Neuron (in vitro differentiated cells): Measurements from ENCODE around the gene C14orf132.
"Not testable (repeated sequence)": the region's sequence is repeated elsewhere in the genome, so short reads cannot be mapped to it uniquely, and the experiment has no call there.

Source experiments
- H2AFZ ChIP-seq: one replicate; pipeline ENCODE4 v1.6.1; 2013; ENCODE audit warnings: low read depth, mild to moderate bottlenecking, inconsistent platforms, low read length, moderate library complexity
- H3K27me3 ChIP-seq: one replicate; pipeline ENCODE4 v1.6.1; 2013; ENCODE audit warnings: low read length; ENCODE audit not compliant: insufficient read depth
- H3K36me3 ChIP-seq: one replicate; pipeline ENCODE4 v1.6.1; 2013; ENCODE audit warnings: low read length; ENCODE audit not compliant: insufficient read depth
- H3K4me1 ChIP-seq: one replicate; pipeline ENCODE4 v1.6.1; 2013; ENCODE audit warnings: low read length; ENCODE audit not compliant: insufficient read depth
- H3K4me3 ChIP-seq: 2 replicates; pipeline ENCODE4 v1.5.1; 2013; ENCODE audit warnings: mild to moderate bottlenecking, low read length, moderate library complexity
- H3K9me3 ChIP-seq: one replicate; pipeline ENCODE4 v1.6.1; 2013; ENCODE audit warnings: low read length

Gene C14orf132

DNA sequence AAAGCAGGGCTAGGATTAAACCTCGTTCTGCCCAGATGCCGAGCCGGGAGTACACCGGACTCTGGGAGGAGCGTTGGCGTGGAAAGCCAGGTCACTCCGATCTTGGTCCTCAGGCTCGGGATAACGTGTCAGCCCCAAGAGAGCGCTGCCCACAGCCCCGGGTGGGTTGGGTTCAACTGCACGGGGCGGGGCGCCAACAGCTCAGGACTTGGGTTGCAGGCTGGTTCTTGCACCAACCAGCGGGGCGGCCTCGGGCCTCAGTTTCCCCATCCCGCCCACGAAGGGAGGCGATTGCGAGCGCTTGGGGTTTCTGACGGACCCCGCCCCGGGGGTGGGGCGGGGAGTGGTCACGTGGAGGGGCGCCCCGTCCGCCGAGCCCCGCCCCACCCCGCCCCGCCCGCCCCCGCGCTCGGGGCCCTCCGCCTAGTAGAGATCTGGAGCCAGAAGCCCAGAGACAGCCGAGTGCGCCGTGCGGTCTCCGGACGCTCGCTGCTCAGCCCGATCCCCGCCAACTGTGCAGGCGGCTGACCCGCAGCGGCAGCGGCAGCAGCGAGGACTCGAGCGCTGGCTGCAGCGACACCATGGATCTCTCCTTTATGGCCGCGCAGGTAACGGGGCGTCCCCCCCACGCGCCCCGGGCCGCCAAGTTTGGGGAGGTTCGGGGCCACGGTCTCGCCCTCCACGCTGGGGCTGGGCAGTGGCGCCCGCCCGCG lies at the start of gene C14orf132:
C14orf132 (plus strand) TSS at position 443 of the 713 bp plus-strand sequence; CDS start at position 582, 139 bp downstream.
- Histone ChIP-seq H3K27me3 (peaks cover 9% of the 10 kb centered on the region), H3K4me3 (peak within 1 kb of the TSS; percentile 99), H3K36me3 (peaks cover 17% of the 10 kb centered on the region), H3K4me1 (peaks cover 14% of the 10 kb centered on the region), H2AFZ (peak within 1 kb of the TSS; percentile 76), H3K9me3 (peaks cover 3% of the 10 kb centered on the region)

DNA sequence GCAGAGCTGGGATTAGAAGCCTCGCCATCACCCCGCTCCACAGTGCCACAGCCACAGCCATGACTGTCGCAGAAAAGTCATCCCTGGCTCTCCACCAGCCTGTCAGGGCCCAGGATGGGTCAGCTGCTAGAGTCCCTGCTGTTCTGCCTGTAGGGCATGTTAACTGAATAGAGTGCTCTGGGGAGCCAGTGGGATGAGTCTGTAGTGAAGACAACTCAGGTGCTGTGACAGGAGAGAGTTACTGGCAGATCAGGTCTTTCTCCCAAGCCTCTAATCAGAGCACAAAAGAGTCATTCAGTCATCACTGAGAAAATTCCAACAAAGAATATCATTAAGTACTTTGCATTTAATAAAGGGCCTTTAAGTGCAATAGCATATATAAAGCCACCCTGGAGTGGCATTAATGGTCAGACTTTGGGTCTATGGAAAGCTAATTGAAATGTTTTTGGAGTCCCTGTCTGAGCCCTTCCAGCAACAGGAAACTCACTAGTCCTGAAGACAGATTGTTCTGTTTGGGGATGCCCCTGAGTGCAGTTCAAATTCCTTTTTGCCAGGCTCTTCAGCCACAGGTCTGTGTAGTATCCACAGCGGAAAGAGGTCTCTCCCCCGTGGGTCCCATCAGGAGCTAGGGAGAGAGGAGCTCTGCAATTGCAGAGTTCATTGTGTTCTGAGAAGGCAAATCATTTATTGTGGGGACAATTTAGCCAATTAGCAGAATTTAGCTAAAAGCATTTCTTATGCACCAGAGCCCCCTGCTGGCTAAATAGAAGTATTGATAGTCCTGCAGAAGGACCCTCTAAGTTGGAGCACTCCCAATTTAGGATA lies 45.2 kb upstream of the C14orf132 start:
- Histone ChIP-seq H3K27me3 (no peaks in the 10 kb centered on the region), H3K4me1 (peaks cover 8% of the 10 kb centered on the region), H3K4me3 (no peak overlapping the region), H3K9me3 (peaks cover 6% of the 10 kb centered on the region), H3K36me3 (no peaks in the 10 kb centered on the region), H2AFZ (no peak overlapping the region)

DNA sequence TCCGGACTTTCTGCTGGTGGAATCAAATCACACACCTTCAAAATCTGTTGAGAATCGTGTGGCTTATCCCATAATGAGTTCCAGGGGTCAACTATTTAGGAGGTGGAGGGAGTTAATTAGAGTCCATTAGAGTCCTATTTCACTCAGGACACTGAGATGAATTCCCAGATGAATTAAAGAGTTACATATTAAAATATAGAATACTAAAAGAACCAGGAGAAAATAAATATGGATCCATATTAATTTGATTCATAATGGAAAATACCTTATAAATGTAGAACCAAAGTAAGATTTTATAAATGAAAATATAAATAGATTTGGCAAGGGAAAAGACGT lies 44.6 kb upstream of the C14orf132 start:
- Histone ChIP-seq H3K4me3 (no peak overlapping the region), H3K36me3 (no peaks in the 10 kb centered on the region), H2AFZ (no peak overlapping the region), H3K27me3 (no peaks in the 10 kb centered on the region), H3K9me3 (peaks cover 6% of the 10 kb centered on the region), H3K4me1 (peaks cover 8% of the 10 kb centered on the region)

DNA sequence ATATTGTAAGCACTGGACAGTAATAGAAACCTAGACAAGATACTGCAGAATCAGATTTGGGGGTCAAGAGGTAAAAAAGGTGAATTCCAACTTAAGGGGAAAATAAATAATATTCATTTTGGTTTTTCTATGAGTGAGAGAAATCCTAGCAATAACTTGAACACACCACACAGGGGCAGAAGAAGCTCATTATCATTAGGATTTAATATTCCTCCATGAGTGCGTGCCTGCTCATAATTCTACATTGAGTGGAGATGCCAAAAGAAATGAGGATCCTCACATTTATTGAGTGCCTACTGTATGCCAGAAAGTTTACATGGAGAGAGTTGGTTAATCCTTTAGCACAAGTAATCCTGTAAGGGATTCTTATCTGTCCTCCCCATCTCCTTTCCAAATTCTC lies 40.5 kb upstream of the C14orf132 start:
- Histone ChIP-seq H2AFZ (no peak overlapping the region), H3K27me3 (no peaks in the 10 kb centered on the region), H3K4me3 (no peak overlapping the region), H3K36me3 (no peaks in the 10 kb centered on the region), H3K4me1 (peaks cover 10% of the 10 kb centered on the region), H3K9me3 (no peaks in the 10 kb centered on the region)

DNA sequence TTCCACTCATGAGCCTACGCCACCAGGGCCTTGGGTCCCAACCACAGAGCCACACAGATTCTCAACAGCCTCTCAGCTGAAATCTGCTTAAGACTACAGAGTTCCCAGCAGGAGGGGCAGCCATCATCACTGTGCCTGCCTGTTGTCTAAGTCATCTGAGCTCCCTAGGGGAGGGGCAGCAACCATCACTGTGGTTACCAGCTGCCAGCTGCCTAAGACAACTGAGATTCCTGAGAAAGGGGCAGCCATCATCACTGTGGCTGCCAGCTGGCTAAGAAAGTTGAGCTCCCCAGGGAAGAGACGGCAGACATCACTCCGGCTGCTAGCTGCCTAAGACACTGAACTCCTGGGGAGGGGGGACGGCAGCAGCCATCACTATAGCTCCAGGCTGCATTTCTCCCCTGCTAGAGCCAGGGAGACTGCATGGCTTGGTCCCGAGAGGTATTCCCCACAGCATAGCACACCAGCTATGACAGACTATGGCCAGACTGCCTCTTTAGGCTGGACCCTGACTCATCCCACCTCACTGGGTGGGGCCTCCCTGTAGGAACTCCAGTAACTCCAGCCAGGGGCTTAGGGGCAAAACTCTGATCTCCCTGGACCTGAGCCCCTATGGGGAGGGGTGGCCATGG lies 37.2 kb upstream of the C14orf132 start:
- Histone ChIP-seq H3K27me3 (no peaks in the 10 kb centered on the region), H3K4me3 (no peak overlapping the region), H3K36me3 (no peaks in the 10 kb centered on the region), H3K4me1 (peaks cover 3% of the 10 kb centered on the region), H3K9me3 (no peaks in the 10 kb centered on the region), H2AFZ (no peak overlapping the region)

DNA sequence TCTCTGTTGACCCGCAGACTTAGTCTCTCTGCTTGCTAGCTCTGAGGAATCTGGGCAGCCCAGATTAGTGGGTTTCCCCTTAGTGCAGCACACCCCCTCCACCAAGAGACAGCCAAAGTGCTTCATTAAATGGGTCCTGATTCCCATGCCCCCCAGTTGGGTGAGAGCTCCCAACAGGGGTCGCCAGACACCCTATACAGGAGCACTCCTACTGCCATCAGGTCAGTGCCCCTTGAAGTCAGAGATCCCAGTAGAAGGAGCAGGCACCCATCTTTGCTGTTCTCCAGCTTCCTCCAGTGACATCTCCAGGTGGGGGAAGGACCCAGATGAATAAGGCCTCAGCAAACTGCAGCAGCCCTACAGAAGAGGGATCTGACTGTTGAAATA lies 36.7 kb upstream of the C14orf132 start:
- no peaks in the 10 kb centered on the region for H3K9me3 ChIP-seq
- no peak overlapping the region for H2AFZ ChIP-seq
- H3K36me3 ChIP-seq: no peaks in the 10 kb centered on the region
- no peaks in the 10 kb centered on the region for H3K27me3 ChIP-seq
- H3K4me3 ChIP-seq: no peak overlapping the region
- H3K4me1 ChIP-seq: peaks cover 3% of the 10 kb centered on the region

DNA sequence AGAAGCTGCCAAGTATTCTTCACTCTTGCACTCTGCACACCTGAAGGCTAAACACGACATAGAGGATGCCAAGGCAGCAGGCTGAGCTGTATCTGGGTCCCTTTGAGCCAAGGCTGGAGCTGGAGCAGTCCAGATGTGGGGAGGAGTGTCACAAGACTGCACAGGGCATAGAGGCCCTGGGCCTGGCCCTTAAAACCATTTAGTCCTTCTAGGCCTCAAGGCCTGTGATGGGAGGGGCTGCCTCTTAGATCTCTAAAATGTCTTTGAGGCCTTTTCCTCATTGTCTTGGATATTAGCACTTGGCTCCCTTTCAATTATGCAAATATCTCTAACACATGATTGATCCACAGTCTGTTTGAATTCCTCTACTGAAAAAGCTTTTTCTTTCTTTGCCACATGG lies 28.0 kb upstream of the C14orf132 start:
- H3K4me3 ChIP-seq: no peak overlapping the region
- no peaks in the 10 kb centered on the region for H3K4me1 ChIP-seq

DNA sequence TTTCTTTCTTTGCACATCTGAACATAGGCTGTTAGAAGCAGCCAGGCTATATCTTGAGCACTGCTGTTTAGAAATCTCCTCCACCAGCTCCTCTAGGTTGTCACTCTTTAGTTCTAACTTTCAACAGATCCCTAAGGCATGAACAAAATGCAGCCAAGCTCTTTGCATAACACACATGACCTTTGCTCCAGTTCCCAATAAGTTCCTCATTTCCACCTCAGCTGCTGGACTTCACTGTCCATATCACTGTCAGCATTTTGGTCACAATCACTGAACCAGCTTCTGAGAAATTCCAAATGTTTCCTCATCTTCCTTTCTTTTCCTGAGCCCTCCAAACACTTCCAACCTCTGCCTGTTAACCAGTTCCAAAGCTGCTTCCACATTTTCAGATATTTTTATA lies 27.6 kb upstream of the C14orf132 start:
- H3K9me3 ChIP-seq: peaks cover 7% of the 10 kb centered on the region
- no peak overlapping the region for H3K4me3 ChIP-seq
- H2AFZ ChIP-seq: no peak overlapping the region
- H3K4me1 ChIP-seq: no peaks in the 10 kb centered on the region
- H3K36me3 ChIP-seq: no peaks in the 10 kb centered on the region
- H3K27me3 ChIP-seq: peaks cover 2% of the 10 kb centered on the region

More for the DNA sequence above, 28.0 kb upstream of the C14orf132 start:
- Histone ChIP-seq H3K36me3 (no peaks in the 10 kb centered on the region), H2AFZ (no peak overlapping the region), H3K9me3 (peaks cover 7% of the 10 kb centered on the region), H3K27me3 (peaks cover under 1% of the 10 kb centered on the region)

DNA sequence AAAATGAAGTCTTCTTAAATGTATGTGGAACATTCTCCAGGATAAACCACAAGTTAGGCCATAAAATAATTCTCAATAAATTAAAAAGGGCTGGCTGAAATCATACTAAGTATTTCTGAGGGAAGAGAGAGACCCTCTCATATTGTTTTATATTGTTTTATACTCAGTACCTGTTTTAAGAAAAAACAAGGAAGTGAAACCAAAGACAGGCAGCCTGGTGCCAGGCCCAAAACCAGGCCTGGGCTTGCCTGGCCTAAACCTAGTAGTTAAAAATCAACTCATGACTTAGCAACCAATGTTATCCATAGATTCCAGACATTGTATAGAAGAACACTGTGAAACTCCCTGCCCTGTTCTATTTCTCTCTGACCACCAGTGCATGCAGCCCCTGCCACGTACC lies 26.4 kb upstream of the C14orf132 start:
- not testable (repeated sequence) for H3K4me1 ChIP-seq, H3K9me3 ChIP-seq, H3K4me3 ChIP-seq, H2AFZ ChIP-seq, H3K36me3 ChIP-seq
- peaks cover 10% of the 10 kb centered on the region for H3K27me3 ChIP-seq

DNA sequence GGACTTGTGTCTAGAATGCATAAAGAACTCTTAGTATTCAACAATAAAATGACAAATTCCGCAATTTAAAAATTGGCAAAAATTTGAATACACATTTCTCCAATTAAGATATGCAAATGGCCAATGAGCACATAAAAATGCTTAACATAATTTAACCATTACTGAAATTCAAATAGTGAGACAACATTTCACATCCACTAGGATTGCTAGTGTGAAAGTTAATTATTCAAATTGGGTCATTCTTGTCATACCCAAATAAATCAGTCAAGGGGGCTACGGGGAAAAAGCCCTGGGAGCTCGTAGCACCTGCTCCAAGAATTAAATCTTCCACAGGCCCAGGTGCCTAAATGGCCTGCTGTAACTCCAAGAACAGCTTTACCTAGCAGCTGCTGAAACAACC lies 25.0 kb upstream of the C14orf132 start:
- Histone ChIP-seq H2AFZ (no peak overlapping the region), H3K9me3 (peaks cover 7% of the 10 kb centered on the region), H3K4me3 (no peak overlapping the region), H3K27me3 (peaks cover 15% of the 10 kb centered on the region), H3K36me3 (no peaks in the 10 kb centered on the region), H3K4me1 (no peaks in the 10 kb centered on the region)

DNA sequence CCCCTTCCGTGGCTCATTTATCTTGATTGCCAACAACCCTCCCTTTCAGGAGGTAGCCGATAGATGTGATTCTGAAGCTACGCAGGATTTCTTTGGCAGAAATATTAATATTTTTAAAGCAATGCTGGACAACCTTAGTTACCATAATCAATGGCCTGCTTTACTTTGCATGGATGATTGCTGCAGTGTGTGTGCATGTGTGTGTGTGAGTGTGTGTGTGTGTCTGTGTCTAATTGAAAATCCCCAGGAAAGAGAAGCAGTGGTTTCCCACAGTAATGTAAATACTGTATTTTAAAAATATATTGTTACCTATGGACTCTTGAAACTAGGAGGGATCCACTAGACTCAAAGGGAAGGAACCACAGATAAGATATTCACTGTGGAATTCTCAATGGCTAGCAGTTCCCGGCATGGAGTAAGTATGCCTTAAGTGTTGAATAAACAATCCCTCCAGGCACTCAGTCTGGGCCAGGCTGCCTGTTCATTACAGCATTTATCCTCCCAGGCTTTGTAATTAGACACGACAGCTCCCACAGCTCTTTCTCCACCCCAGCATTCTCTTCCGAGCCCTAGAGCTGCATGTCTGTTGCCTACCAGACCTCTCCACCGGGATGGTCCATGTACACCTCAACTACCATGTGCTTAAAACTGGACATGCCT lies 22.5 kb upstream of the C14orf132 start:
- no peaks in the 10 kb centered on the region for H3K4me1 ChIP-seq
- peaks cover 17% of the 10 kb centered on the region for H3K27me3 ChIP-seq

DNA sequence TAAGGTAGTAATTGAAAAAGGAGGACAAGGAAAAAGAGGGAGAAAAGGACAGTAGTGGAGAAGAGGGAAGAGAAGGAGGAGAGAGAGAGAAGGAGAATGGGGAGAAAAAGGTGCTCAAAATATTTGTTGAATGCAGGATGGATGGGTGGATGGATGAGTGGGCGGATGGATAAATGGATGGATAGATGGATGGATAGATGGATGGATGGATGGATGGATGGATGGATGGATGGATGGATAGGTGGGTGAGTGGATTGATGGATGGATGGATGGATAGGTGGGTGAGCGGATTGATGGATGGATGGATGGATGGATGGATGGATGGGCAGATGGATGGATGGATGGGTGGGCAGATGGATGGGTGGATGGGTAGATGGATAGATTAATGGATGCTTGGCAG lies 21.3 kb upstream of the C14orf132 start:
- H2AFZ ChIP-seq: no peak overlapping the region
- no peak overlapping the region for H3K4me3 ChIP-seq
- H3K27me3 ChIP-seq: peaks cover 17% of the 10 kb centered on the region
- H3K9me3 ChIP-seq: no peaks in the 10 kb centered on the region
- no peaks in the 10 kb centered on the region for H3K36me3 ChIP-seq
- H3K4me1 ChIP-seq: no peaks in the 10 kb centered on the region

More for the DNA sequence above, 22.5 kb upstream of the C14orf132 start:
- Histone ChIP-seq H3K36me3 (no peaks in the 10 kb centered on the region), H3K4me3 (no peak overlapping the region), H2AFZ (no peak overlapping the region), H3K9me3 (peaks cover 3% of the 10 kb centered on the region)
